8988T (cell line): ENCODE results near the gene PLEKHG4B.

ENCODE experiments used
- DNase-seq: peaks from one replicate; pipeline ENCODE4 v3.0.0; 2011

PLEKHG4B gene

GRCh38 chr5:172841-173251 lies 80.9 kb downstream of the PLEKHG4B start:
- DNase-seq, result no peak

GRCh38 chr5:173392-174290 lies 81.7 kb downstream of the PLEKHG4B start:
- no peak for DNase-seq

GRCh38 chr5:174291-174600 lies 82.3 kb downstream of the PLEKHG4B start:
- no peak for DNase-seq

- no peak for DNase-seq
Measured at GRCh38 chr5:174876-175465, 83.0 kb downstream of the PLEKHG4B start.

GRCh38 chr5:176296-176823 lies 84.4 kb downstream of the PLEKHG4B start:
- no peak for DNase-seq

- DNase-seq, result no peak
Measured at GRCh38 chr5:178110-178509, 86.1 kb downstream of the PLEKHG4B start.

GRCh38 chr5:179401-179800 lies 87.4 kb downstream of the PLEKHG4B start:
- no peak for DNase-seq

- no peak for DNase-seq
Measured at GRCh38 chr5:180286-180918, 88.4 kb downstream of the PLEKHG4B start.

- no peak for DNase-seq
Measured at GRCh38 chr5:181160-181559, 89.2 kb downstream of the PLEKHG4B start.

- no peak for DNase-seq
Measured at GRCh38 chr5:181566-181965, 89.6 kb downstream of the PLEKHG4B start.

- DNase-seq, result no peak
Measured at GRCh38 chr5:182126-182525, 90.2 kb downstream of the PLEKHG4B start.

GRCh38 chr5:184471-184870 lies 92.5 kb downstream of the PLEKHG4B start:
- DNase-seq, result no peak

- DNase-seq, result no peak
Measured at GRCh38 chr5:185095-186070, 93.4 kb downstream of the PLEKHG4B start.

- no peak for DNase-seq
Measured at GRCh38 chr5:186091-187041, 94.4 kb downstream of the PLEKHG4B start.

GRCh38 chr5:187042-187431 lies 95.1 kb downstream of the PLEKHG4B start:
- DNase-seq, result no peak

GRCh38 chr5:187617-188451 lies 95.9 kb downstream of the PLEKHG4B start:
- DNase-seq, result peak; percentile 35

GRCh38 chr5:188488-189481 lies 96.8 kb downstream of the PLEKHG4B start:
- peak; percentile 100 for DNase-seq

GRCh38 chr5:189486-189885 lies 97.5 kb downstream of the PLEKHG4B start:
- peak; percentile 54 for DNase-seq

- peak; percentile 59 for DNase-seq
Measured at GRCh38 chr5:189976-190365, 98.0 kb downstream of the PLEKHG4B start.
